GM12892 (cell line): ENCODE results near the gene C1orf35.

ENCODE experiments used
- DNase-seq: peaks from one replicate; pipeline ENCODE4 v3.0.0; 2011; ENCODE audit not compliant: insufficient read length
- FAIRE-seq: peaks from 2 replicates; lab custom pipeline; 2011; peaks lifted over from hg19 to GRCh38; lab: Jason Lieb, UNC
- POLR2A ChIP-seq: IDR thresholded peaks from 2 replicates; pipeline ENCODE4 v1.6.1; 2011; ENCODE audit warnings: low read depth, low read length, control low read depth
- POLR2AphosphoS5 ChIP-seq: IDR thresholded peaks from 2 replicates; pipeline ENCODE4 v1.6.1; 2011; ENCODE audit warnings: low read depth, low read length, control low read depth
- TAF1 ChIP-seq: IDR thresholded peaks from 2 replicates; pipeline ENCODE4 v1.6.1; 2011; ENCODE audit warnings: low read depth, mild to moderate bottlenecking, control low read depth, low read length, borderline replicate concordance

C1orf35 gene

DNA sequence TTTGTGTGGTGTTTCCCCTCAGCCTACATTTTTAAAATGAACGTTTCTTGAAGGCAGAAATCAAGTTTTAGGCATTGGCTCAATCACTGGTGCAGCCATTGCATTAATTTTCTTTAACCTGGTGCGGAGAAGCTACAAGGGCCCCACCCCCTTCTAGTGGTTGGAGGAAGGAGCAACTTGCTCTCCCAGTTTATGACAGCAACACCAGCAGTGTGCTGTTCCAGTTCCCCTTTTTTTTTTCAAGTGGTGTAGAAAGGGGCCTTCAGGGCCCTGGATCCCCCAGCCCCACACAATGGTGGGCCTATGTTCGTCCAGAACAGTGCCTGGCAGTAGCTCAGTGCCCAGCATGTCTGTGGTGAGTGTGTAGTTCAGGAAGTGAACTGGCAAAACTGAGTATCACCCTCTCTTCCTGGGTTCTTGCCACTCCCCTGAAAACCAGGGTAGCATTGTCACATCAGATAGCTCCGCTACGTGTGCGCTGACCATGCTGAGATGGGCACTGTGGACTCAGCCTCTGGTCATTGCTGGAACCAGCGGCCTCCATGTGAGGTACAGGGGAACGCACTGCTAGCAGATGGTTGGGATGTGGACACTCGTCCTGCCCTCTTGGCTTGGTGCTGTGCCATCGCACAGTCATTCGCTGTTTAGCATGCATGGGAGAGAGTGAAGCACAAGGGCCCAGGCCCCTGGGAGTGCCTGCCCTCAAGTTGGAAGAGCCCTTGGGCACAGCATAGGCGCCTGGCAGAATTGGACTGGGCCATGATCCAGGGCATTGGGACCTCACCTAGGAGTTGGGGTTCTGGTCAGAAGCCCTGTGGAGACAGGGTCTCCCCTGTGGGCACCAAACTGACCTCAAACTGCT, 13.4 kb downstream of the C1orf35 start:
- TF ChIP-seq TAF1 (no peak), POLR2A (no peak), POLR2AphosphoS5 (no peak)
- FAIRE-seq = no peak
- no peak for DNase-seq

DNA sequence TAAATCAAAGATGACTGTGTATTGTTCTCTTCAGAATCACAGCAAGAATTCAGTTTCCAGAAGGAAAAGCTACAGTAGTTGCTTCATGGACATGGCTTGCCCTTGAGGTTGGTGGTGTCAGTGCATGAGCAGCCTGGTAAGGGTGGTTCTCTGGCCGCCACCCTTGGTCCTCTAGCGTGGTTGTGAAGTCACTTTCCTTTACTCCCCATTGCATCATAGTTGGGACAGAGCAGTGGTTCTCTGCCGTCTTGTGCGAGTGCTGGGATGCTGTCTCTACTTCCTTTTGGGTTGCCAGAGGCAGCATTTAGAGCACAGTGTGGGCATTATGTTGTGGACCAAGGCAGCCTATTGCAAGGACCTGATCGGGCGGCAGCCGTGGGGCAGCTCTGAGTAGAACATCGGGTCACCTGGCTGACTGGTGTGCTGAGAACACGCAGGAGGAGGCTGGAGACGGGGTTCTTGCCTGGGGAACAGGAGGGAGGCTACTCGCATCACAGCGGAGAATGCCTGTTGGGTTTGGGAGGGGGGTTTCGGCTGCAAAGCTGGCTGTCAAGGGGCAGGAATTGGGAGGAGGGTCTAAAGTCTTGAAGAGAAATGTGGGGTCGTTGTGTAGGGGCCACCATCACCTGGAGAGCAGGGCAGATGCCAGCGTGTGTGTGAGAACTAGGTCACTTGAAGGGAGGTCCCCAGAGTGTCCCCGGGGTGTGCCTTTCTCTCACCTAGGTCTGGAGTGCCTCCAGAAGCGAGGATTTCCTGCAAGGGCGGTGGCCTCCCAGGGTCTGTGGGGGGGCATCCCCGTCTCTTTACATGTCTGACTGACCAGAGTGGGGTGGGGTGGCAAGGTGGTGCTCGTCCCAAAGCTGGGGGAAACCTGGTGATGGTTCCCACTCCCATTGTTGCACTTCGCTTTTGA, 14.3 kb downstream of the C1orf35 start:
- no peak for TF ChIP-seq POLR2A
- no peak for TF ChIP-seq TAF1
- TF ChIP-seq POLR2AphosphoS5 = no peak
- FAIRE-seq (no peak), DNase-seq (no peak)

DNA sequence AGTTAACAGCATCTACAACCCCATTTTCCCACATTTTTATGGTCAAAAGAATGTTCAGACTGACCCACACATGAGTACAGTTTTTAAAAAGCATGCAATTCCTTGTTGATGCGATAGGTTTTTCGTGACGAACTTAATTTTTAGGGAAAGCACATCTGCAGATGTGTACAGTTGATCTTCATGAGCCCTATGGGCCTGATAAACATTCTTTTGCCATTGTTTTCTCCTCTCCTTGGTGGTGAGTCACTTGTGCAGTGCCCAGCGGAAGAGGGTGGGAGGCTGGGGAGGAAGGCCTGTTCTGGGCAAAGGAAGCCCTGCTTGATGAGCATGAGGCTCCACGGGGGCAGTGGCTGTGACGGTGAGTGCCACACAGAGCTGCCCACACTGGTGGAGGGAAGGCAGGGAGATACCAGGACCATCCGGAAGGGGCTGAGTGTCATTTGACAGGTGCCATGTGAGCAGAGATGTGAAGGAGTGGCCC, 15.3 kb downstream of the C1orf35 start:
- TF ChIP-seq POLR2AphosphoS5 (no peak), TAF1 (no peak), POLR2A (no peak)
- no peak for DNase-seq
- FAIRE-seq = no peak

DNA sequence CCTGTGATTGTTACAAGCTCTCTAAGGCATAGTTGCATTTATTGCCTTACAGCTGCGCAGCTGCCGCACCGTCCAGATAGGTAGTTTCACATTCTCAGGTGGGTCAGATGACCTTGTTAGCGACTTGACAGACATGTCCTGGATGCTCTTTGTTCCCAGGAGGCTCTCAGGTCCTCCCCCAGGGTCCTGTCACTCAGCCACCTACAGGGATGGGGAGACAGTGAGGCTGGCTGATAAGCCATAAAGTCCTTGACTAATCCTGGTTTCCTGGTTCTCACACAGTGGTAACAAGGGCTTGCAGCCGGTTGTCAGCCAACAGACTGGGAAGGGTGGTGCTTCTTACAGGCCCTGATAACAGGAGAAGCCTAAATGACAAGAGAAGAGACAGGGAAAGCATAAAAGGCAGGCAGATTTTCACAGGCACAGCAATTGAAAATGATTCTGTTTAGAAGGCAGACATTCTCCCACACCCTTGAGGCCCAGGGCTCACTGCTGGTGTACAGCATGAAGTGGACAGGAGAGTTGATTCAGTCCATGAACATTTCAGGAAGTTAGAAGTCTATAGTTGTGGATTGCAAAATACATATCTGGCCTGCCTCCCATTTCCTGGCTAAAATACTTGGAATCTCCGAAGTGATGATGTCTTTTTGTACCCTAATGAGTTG, 17.7 kb downstream of the C1orf35 start:
- FAIRE-seq = no peak
- no peak for DNase-seq

DNA sequence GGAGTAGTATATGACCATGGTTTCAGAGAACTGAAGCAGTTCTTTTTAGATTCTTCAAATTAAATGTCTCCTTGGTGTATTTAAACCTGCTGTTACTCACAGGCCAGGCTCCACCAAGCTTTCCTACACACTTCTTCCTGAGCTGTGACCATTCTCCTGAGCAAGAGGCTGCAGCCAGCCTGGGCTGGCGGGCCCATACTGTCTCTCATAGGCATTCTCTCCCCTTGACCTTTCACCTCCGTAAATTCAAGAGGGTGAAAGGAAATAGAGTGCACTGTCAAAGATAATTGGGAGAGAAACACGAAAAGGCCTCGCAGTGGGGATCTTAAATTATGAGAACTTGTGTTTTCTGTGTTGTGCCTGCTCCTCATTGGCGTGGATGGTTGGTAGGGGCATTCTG, 18.3 kb downstream of the C1orf35 start:
- FAIRE-seq (no peak), DNase-seq (no peak)
- TF ChIP-seq TAF1 (no peak), POLR2A (no peak), POLR2AphosphoS5 (no peak; the same call in 1 of the 2 replicates)

More for the DNA sequence above, 17.7 kb downstream of the C1orf35 start:
- TF ChIP-seq POLR2A = no peak

DNA sequence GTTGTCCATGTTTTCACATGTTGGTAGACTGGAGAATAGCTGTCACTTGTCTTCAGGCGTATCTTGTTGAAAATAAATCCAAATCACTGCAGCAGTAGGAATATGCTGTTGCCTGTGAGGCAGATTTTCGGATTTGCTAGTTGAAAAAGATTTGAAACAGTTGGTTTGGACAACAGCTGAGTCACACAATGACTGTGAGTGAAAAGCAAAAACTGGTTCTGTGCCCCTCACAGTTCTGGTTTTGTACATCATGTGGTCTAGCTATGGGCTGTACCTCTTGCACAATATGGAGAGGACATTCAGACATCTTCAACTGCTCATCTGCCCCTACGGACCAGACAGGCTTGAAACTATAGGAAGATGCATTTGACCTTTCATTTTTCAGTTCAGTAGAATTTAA, 18.8 kb downstream of the C1orf35 start:
- FAIRE-seq (peak; percentile 78), DNase-seq (no peak)
- TF ChIP-seq POLR2AphosphoS5 (no peak), TAF1 (no peak), POLR2A (no peak)

DNA sequence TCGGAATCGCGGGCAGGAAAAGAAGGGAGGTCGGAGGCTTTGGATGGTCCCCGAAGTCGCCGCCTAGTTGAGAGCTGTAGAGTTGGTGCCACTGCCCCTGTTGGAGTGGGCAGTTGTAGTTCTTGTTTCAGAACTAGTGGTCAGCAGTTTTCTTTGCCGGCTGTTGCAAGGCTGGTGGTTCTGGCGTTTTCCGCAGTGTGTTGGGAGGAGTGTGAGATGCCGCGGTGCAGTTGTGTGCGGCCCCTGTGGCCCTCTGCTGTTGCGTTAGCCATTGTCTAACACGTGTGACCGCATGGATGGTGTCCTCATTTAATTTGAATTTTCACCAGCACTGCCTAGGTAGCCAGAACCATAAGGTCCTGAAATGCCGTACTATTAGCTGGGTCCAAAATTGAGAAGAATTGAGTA, 19.2 kb downstream of the C1orf35 start:
- FAIRE-seq (peak; percentile 69), DNase-seq (no peak)
- TF ChIP-seq POLR2AphosphoS5 (no peak), TAF1 (no peak), POLR2A (no peak)

DNA sequence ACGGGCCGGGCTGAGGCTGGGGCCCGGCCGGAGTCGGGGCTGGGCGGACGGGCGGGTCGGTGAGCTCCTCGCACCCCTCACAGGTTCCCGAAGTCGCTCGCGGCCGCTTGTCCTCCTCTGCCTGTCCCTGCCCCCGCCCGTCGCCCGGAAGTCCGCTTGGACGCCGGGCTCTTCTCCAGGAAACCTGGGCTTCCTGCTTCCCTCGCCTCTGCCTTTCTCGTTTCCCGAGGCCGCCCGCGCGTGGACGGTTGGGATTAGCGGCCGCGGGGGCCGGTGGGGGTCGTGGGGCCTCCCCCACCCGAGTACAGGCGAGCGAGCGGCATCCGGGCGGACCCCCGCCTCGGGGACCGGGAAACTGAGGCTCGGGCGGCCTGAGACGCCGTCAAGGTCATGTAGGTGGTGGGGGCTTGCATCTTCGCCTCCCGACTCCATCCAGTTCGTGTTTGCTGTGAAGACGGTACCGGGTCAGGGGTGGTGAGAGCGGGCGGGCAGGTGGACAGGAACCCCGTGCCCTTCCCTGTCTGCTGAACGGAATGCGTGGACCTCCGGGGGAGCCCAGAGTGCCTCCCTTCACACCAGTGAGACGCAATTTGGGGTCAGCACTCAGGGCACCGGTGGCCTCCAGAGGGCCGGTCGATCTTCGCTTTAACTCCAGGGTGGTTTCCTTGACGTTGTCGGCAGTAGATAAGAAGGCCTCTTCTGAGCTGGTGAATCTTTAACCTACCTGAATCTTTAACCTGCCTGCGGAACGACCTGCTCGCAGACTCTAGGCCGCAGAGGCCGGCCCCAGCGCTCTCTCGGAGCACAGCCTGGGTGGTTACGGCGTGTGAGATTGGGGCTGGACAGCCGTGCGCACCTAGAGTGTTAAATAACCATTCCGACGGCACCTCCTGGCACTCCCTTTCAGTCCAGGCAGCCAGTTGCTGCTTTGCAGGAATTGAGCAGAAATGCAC, 19.9 kb downstream of the C1orf35 start:
- DNase-seq = peak; percentile 54
- peak; percentile 5 for FAIRE-seq
- no peak for TF ChIP-seq TAF1
- no peak for TF ChIP-seq POLR2AphosphoS5
- no peak for TF ChIP-seq POLR2A

DNA sequence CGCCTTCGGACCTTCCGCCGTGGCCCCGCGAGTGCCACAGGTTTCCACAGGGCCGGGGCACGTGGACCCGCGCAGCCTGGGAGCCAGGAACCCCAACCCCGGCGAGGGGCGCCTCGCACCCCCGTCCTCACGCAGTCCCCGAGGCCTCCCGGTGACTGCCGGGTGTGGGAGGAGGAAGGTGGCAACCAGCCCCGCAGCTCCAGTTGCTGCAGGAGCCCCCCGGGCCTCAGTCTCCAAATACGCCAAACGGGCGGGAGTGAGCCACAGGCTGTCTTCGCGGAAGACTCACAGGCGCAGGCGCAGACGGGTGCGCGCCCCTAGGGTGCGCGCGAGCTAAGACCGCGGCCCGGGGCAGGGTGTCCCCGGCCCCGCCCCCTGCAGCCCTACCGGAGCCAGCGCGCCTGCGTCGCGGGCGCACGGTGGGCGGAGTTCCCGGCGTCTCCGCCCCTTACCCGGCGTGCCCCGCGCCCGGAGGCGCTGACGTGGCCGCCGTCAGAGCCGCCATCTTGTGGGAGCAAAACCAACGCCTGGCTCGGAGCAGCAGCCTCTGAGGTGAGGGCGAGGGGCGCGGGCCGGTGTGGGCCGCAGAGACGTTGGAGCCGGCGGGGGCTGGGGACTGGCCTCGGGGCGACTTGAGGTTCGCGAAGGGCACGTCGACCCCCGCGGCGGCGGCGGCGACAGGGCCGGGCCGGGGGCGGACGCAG, 20.8 kb downstream of the C1orf35 start, which contains the start of gene ARF1:
TSS of gene ARF1 (plus strand) at position 495 of the 704 bp plus-strand sequence. CDS start 14,407 bp downstream, outside the sequence.
- FAIRE-seq (peak; percentile 97), DNase-seq (peak; percentile 99)
- TF ChIP-seq TAF1 = peak; percentile 62; the same call in 1 of the 2 replicates
- peak; percentile 87 for TF ChIP-seq POLR2A
- TF ChIP-seq POLR2AphosphoS5 = peak; percentile 73
